CD14-positive monocyte (primary cell): Measurements from ENCODE around the gene RHO. TPM values are rescaled to one million over a fixed set of nuclear protein-coding genes. Genes with fewer than 3 reads are reported as not detected.

Source experiments
- DNase-seq, 3 donors: peaks; one replicate each; pipeline ENCODE4 v3.0.0-alpha.2; 2011 to 2022
- H2AFZ ChIP-seq: 2 replicates; pipeline ENCODE4 v1.6.0; 2012; ENCODE audit warnings: mild to moderate bottlenecking, low read depth, low read length, inconsistent platforms; ENCODE audit not compliant: insufficient read depth, poor library complexity, severe bottlenecking
- H3K27ac ChIP-seq, 2 donors: 1 replicate in 1 of 2; 2 replicates in 1 of 2; pipeline ENCODE4 v1.5.1; 2012 to 2013; ENCODE audit warnings: low read length in 2 of 2, control low read depth in 1 of 2, inconsistent platforms in 1 of 2, low read depth in 1 of 2, mild to moderate bottlenecking in 1 of 2
- H3K27me3 ChIP-seq, 2 donors: one replicate each; pipeline versions ENCODE4 v1.6.0 to v1.6.1; 2011 to 2013; ENCODE audit warnings: low read length in 2 of 2; ENCODE audit not compliant: control insufficient read depth in 2 of 2, insufficient read depth in 2 of 2
- H3K36me3 ChIP-seq, 2 donors: replicated peaks in 1 of 2; 1 replicate in 1 of 2; 2 replicates in 1 of 2; pipeline versions ENCODE4 v1.5.1 to v1.6.1; 2012 to 2013; ENCODE audit warnings: low read length in 2 of 2, control low read depth in 1 of 2, inconsistent platforms in 1 of 2, mild to moderate bottlenecking in 1 of 2; ENCODE audit not compliant: insufficient read depth in 2 of 2, control insufficient read depth in 1 of 2
- H3K4me1 ChIP-seq, 2 donors: 1 replicate in 1 of 2; 2 replicates in 1 of 2; pipeline versions ENCODE4 v1.5.1 to v1.6.1; 2012 to 2013; ENCODE audit warnings: low read length in 2 of 2, control low read depth in 1 of 2, inconsistent platforms in 1 of 2, mild to moderate bottlenecking in 1 of 2, moderate library complexity in 1 of 2; ENCODE audit not compliant: insufficient read depth in 2 of 2, control insufficient read depth in 1 of 2
- H3K4me2 ChIP-seq: replicated peaks from 2 replicates; pipeline ENCODE3; 2012; ENCODE audit warnings: low read length, moderate library complexity, mild to moderate bottlenecking; ENCODE audit not compliant: poor library complexity, severe bottlenecking; ENCODE audit errors: extremely low read depth
- H3K4me3 ChIP-seq, 3 experiments: fragments of 200-600 bp in 1 of 3; sonication (generic) in 1 of 3; replicated peaks in 1 of 3; 1 replicate in 2 of 3; 2 replicates in 1 of 3; pipeline ENCODE4 v1.5.1; 2011 to 2013; ENCODE audit warnings: low read length in 3 of 3, mild to moderate bottlenecking in 3 of 3, control low read depth in 2 of 3, low read depth in 2 of 3, inconsistent platforms in 1 of 3, moderate library complexity in 1 of 3
- H3K79me2 ChIP-seq: 2 replicates; pipeline ENCODE4 v1.6.0; 2012; ENCODE audit warnings: mild to moderate bottlenecking, control low read depth, inconsistent platforms, low read length, moderate library complexity; ENCODE audit not compliant: insufficient read depth
- H3K9ac ChIP-seq: 2 replicates; pipeline ENCODE4 v1.6.0; 2017; ENCODE audit warnings: low read length, mild to moderate bottlenecking; ENCODE audit not compliant: insufficient read depth, poor library complexity, severe bottlenecking
- H3K9me3 ChIP-seq, 2 donors: replicated peaks in 1 of 2; 1 replicate in 1 of 2; 2 replicates in 1 of 2; pipeline versions ENCODE4 v1.5.1 to v1.6.1; 2012 to 2013; ENCODE audit warnings: low read length in 2 of 2, control low read depth in 1 of 2; ENCODE audit not compliant: control insufficient read depth in 1 of 2, insufficient read depth in 1 of 2
- H4K20me1 ChIP-seq: 2 replicates; pipeline ENCODE4 v1.6.0; 2012; ENCODE audit warnings: mild to moderate bottlenecking, low read length, control low read depth, moderate library complexity; ENCODE audit not compliant: insufficient read depth
- H3K27ac Mint-ChIP-seq, 7 donors: one replicate each; pipeline ENCODE4 v1.8.0; 2020; ENCODE audit warnings: mild to moderate bottlenecking in 7 of 7, mixed read lengths in 7 of 7, moderate library complexity in 6 of 7, inconsistent platforms in 2 of 7
- H3K27me3 Mint-ChIP-seq, 3 donors: one replicate each; pipeline ENCODE4 v1.8.0; 2021 to 2022; ENCODE audit warnings: low read depth in 3 of 3, mild to moderate bottlenecking in 3 of 3, mixed read lengths in 3 of 3, moderate library complexity in 3 of 3, inconsistent platforms in 1 of 3
- H3K36me3 Mint-ChIP-seq, 2 donors: one replicate each; pipeline ENCODE4 v1.8.0; 2020; ENCODE audit warnings: mixed read lengths in 2 of 2, inconsistent platforms in 1 of 2, mild to moderate bottlenecking in 1 of 2
- H3K4me1 Mint-ChIP-seq: one replicate; pipeline ENCODE4 v1.8.0; 2020; ENCODE audit warnings: mild to moderate bottlenecking, mixed read lengths
- H3K4me3 Mint-ChIP-seq, 2 donors: one replicate each; pipeline ENCODE4 v1.8.0; 2020; ENCODE audit warnings: mild to moderate bottlenecking in 2 of 2, mixed read lengths in 2 of 2, moderate library complexity in 1 of 2
- H3K9me3 Mint-ChIP-seq, 7 donors: one replicate each; pipeline ENCODE4 v1.8.0; 2020 to 2022; ENCODE audit warnings: mixed read lengths in 7 of 7, mild to moderate bottlenecking in 6 of 7, moderate library complexity in 6 of 7, inconsistent platforms in 2 of 7
- WGBS: methylation state at CpG from one replicate; pipeline ENCODE4 v1.1.5; 2013; ENCODE audit warnings: missing lambda C conversion rate; ENCODE audit not compliant: insufficient coverage; 5-methylcytosine and 5-hydroxymethylcytosine counted together
- intact Hi-C, 2 donors: fragments of 100-400 bp; cut with micrococcal nuclease; formaldehyde crosslinking; loops; one replicate each; pipeline versions ENCODE4 v1.15.0 to v1.15.1; 2023
- polyA plus RNA-seq, 3 donors: library from polyadenylated mRNA; depleted of rRNA in 1 of 3; unstranded in 2 of 3; stranded (reverse) in 1 of 3; fragments of 300-500 nt in 2 of 3; fragments of >200 nt in 1 of 3; fragmentation: Illumina TruSeq in 2 of 3; gene quantifications; 1 replicate in 2 of 3; 2 replicates in 1 of 3; pipeline ENCODE4 v1.2.3, GENCODE V29; 2012 to 2021
- TF ChIP-seq, protein P1 (sequence below): fragments of 200-600 bp; IDR thresholded peaks from one replicate; pipeline ENCODE4 v1.8.0; 2022; ENCODE audit warnings: antibody characterized with exemption, mild to moderate bottlenecking

Gene RHO
- polyA plus RNA-seq, 3 donors, result 0.03 TPM; not detected in 2

DNA sequence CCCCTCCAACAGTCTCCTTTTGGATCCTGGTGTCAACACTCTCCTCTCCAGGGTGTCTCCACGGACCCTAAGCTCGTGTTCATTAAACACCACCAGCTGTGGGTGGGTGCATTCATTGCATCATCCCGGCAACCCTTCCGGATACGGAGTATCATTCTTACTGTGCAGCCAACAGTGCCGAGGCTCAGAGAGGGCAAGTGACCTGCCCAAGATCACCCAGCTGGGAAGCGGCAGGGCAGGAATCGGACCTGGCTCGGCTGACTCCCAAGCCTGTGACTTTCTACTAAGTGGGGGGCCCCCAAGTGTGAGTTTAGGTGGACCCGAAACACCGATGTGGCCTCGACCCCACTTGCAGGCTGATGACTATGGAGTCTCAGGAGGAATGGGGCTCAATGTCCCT, 34.9 kb downstream of the RHO start:
- no peak overlapping the region for H3K4me3 Mint-ChIP-seq
- no peak for DNase-seq
- no peaks in the 10 kb centered on the region for H4K20me1 ChIP-seq
- no peak overlapping the region for H3K4me3 ChIP-seq
- intact Hi-C loops, result no loop called here
- H3K36me3 ChIP-seq, result peaks cover 98 to 99% of the 10 kb centered on the region in 2 donors
- WGBS, result 99% methylated on average over 12 of the region's 12 CpGs
- no peak overlapping the region for H3K27ac ChIP-seq
- H2AFZ ChIP-seq, result no peak overlapping the region
- H3K4me1 Mint-ChIP-seq, result peaks cover 3% of the 10 kb centered on the region
- H3K9me3 ChIP-seq, result no peaks in the 10 kb centered on the region
- no peaks in the 10 kb centered on the region for H3K4me1 ChIP-seq
- no peak overlapping the region for H3K4me2 ChIP-seq
- H3K9me3 Mint-ChIP-seq, result no peaks in the 10 kb centered on the region
- no peaks in the 10 kb centered on the region for H3K79me2 ChIP-seq
- peaks cover 0 to 2% (median 0%) of the 10 kb centered on the region in 3 donors for H3K27me3 Mint-ChIP-seq
- peaks cover 70 to 84% of the 10 kb centered on the region in 2 donors for H3K36me3 Mint-ChIP-seq
- peak overlapping the region in 2 of 7 donors; percentile 21 to 36 for H3K27ac Mint-ChIP-seq
- TF ChIP-seq, protein P1, sequence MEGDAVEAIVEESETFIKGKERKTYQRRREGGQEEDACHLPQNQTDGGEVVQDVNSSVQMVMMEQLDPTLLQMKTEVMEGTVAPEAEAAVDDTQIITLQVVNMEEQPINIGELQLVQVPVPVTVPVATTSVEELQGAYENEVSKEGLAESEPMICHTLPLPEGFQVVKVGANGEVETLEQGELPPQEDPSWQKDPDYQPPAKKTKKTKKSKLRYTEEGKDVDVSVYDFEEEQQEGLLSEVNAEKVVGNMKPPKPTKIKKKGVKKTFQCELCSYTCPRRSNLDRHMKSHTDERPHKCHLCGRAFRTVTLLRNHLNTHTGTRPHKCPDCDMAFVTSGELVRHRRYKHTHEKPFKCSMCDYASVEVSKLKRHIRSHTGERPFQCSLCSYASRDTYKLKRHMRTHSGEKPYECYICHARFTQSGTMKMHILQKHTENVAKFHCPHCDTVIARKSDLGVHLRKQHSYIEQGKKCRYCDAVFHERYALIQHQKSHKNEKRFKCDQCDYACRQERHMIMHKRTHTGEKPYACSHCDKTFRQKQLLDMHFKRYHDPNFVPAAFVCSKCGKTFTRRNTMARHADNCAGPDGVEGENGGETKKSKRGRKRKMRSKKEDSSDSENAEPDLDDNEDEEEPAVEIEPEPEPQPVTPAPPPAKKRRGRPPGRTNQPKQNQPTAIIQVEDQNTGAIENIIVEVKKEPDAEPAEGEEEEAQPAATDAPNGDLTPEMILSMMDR, result no peak
- no peak overlapping the region for H3K9ac ChIP-seq
- no peaks in the 10 kb centered on the region for H3K27me3 ChIP-seq

DNA sequence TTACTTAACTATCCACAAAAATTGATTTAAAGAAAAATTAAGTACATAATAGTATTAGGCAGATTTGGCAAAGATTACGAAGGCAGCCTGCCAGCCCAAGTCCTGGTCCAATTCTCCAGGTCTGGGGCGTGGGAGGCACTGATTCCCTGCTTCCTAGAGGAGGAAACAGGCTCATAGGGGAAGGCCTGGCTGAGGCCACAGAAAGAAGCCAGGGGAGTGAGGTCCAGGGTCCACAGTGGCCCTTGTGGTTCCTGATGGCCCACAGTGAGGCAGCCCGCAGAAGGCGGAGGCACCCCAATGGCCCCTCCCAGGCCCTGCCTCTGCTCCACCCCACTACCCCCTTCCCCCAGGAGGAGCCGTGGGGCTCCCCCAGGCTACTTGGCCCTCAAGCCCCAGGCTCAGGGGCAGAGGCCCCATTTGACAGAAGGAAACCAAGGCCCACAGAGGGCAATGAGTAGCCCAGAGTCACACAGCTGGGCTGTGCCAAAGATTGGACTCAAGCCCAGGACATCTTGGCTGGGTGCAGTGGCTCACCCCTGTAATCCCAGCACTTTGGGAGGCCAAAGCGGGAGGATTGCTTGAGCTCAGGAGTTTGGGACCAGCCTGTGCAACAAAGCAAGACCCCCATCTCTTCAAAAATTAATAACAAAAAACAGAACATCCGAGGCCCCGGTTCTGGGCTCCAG, 35.6 kb downstream of the RHO start:
- WGBS, result 85% methylated on average over 7 of the region's 8 CpGs
- no peak for DNase-seq
- H3K27ac Mint-ChIP-seq, result peak overlapping the region in 2 of 7 donors; percentile 21 to 74

More for the DNA sequence above, 35.6 kb downstream of the RHO start:
- Histone ChIP-seq H2AFZ (no peak overlapping the region), H3K4me2 (no peak overlapping the region), H3K4me1 (no peaks in the 10 kb centered on the region), H3K9ac (no peak overlapping the region), H3K27ac (no peak overlapping the region), H3K9me3 (no peaks in the 10 kb centered on the region), H3K79me2 (no peaks in the 10 kb centered on the region), H3K4me3 (no peak overlapping the region), H3K27me3 (no peaks in the 10 kb centered on the region), H4K20me1 (no peaks in the 10 kb centered on the region), H3K36me3 (peaks cover 98 to 99% of the 10 kb centered on the region in 2 donors)
- Mint-ChIP-seq H3K27me3 (peaks cover 0 to 2% (median 0%) of the 10 kb centered on the region in 3 donors), H3K4me3 (no peak overlapping the region), H3K9me3 (no peaks in the 10 kb centered on the region), H3K36me3 (peaks cover 72 to 87% of the 10 kb centered on the region in 2 donors), H3K4me1 (peaks cover 3% of the 10 kb centered on the region)
- TF ChIP-seq, protein P1, result no peak
- intact Hi-C loops, result no loop called here
